ENCODE data around the gene FBXO27.

DNA sequence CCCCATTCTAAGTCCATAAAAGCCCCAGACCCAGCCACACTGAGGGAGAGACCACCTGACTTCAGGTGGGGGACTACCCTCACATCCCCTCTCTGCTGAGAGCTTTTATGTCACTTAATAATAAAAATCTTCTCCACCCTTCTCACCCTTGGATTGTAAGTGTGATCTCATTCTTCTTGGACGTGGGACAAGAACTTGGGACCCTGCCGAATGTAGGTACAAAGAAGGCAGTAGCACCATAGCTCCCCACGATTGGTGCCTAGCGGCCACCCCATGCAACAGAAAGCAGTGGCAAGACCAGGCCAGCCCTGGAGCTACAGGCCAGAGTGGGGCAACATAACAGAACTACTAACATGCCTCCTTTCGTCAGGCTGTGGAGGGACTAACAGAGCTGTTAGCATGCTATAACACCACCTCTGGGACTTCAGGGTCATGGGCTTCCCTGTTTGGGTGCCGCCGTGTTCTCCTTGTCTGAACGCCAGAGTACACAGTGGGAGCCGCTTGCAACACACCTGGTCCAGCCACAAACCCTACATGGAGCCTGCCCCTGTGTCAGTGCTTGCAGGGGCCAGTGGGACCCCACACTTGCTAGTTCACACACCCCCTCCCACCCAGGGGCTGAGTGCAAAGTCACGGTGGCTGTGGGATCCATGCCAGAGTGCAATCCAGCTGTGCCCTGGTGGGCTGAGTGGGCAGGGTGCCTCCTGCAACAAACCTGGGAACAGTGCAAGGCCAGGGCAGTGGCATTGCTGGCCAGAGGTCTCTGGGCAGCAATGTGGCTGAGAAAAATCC lies 51.6 kb downstream of the FBXO27 start:
- TF ChIP-seq MXI1 (conservative IDR thresholded peaks at IDR 0.05; ENCODE audit: poor library complexity, severe bottlenecking) (no peak), EZH2 (IDR thresholded peaks at IDR 0.05; ENCODE audit: borderline replicate concordance, insufficient read depth, low read length, poor library complexity, severe bottlenecking) (no peak), EP300 (conservative IDR thresholded peaks at IDR 0.05; ENCODE audit: poor library complexity, severe bottlenecking) (no peak), RAD21 (conservative IDR thresholded peaks at IDR 0.05) (no peak), POLR2AphosphoS5 (IDR thresholded peaks at IDR 0.05) (no peak)
- TF ChIP-seq, protein P1, sequence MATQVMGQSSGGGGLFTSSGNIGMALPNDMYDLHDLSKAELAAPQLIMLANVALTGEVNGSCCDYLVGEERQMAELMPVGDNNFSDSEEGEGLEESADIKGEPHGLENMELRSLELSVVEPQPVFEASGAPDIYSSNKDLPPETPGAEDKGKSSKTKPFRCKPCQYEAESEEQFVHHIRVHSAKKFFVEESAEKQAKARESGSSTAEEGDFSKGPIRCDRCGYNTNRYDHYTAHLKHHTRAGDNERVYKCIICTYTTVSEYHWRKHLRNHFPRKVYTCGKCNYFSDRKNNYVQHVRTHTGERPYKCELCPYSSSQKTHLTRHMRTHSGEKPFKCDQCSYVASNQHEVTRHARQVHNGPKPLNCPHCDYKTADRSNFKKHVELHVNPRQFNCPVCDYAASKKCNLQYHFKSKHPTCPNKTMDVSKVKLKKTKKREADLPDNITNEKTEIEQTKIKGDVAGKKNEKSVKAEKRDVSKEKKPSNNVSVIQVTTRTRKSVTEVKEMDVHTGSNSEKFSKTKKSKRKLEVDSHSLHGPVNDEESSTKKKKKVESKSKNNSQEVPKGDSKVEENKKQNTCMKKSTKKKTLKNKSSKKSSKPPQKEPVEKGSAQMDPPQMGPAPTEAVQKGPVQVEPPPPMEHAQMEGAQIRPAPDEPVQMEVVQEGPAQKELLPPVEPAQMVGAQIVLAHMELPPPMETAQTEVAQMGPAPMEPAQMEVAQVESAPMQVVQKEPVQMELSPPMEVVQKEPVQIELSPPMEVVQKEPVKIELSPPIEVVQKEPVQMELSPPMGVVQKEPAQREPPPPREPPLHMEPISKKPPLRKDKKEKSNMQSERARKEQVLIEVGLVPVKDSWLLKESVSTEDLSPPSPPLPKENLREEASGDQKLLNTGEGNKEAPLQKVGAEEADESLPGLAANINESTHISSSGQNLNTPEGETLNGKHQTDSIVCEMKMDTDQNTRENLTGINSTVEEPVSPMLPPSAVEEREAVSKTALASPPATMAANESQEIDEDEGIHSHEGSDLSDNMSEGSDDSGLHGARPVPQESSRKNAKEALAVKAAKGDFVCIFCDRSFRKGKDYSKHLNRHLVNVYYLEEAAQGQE (IDR thresholded peaks at IDR 0.05; ENCODE audit: borderline replicate concordance) = no peak
- TF ChIP-seq, protein P2, sequence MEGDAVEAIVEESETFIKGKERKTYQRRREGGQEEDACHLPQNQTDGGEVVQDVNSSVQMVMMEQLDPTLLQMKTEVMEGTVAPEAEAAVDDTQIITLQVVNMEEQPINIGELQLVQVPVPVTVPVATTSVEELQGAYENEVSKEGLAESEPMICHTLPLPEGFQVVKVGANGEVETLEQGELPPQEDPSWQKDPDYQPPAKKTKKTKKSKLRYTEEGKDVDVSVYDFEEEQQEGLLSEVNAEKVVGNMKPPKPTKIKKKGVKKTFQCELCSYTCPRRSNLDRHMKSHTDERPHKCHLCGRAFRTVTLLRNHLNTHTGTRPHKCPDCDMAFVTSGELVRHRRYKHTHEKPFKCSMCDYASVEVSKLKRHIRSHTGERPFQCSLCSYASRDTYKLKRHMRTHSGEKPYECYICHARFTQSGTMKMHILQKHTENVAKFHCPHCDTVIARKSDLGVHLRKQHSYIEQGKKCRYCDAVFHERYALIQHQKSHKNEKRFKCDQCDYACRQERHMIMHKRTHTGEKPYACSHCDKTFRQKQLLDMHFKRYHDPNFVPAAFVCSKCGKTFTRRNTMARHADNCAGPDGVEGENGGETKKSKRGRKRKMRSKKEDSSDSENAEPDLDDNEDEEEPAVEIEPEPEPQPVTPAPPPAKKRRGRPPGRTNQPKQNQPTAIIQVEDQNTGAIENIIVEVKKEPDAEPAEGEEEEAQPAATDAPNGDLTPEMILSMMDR (IDR thresholded peaks at IDR 0.05; ENCODE audit: poor library complexity, severe bottlenecking) = no peak

Measured in neural cell (in vitro differentiated cells).